Prostate gland (tissue), 2 donors: ENCODE data around the gene NTRK2. TPM values are rescaled to one million over a fixed set of nuclear protein-coding genes. Genes with fewer than 3 reads are reported as not detected.

Experiments
- DNase-seq: peaks from one replicate; pipeline ENCODE4 v3.0.0-alpha.2; 2019; ENCODE audit warnings: low spot score
- H3K27ac ChIP-seq, 2 donors: fragments of 200-600 bp; sonication (generic); 2 replicates each; pipeline ENCODE4 v1.5.1; 2017 to 2019
- H3K27me3 ChIP-seq: fragments of 200-600 bp; sonication (generic); replicated peaks from 2 replicates; pipeline ENCODE4 v1.5.1; 2019; ENCODE audit not compliant: insufficient read depth
- H3K36me3 ChIP-seq, 2 donors: fragments of 200-600 bp; sonication (generic); 1 replicate in 1 of 2; 2 replicates in 1 of 2; pipeline versions ENCODE4 v1.5.1 to v1.8.1; 2017 to 2019
- H3K4me1 ChIP-seq: fragments of 200-600 bp; sonication (generic); replicated peaks from 2 replicates; pipeline ENCODE4 v1.5.1; 2019
- H3K4me3 ChIP-seq, 2 donors: fragments of 200-600 bp; sonication (generic); 2 replicates each; pipeline ENCODE4 v1.5.1; 2017 to 2019
- H3K9me3 ChIP-seq: fragments of 200-600 bp; sonication (generic); 2 replicates; pipeline ENCODE4 v1.5.1; 2017
- POLR2A ChIP-seq: fragments of 450-650 bp; IDR thresholded peaks from one replicate; pipeline ENCODE4 v1.6.1; 2016; ENCODE audit warnings: antibody characterized with exemption, mild to moderate bottlenecking
- POLR2AphosphoS5 ChIP-seq: sonication (generic); formaldehyde crosslinking; IDR thresholded peaks from one replicate; pipeline ENCODE4 v1.6.1; 2017; ENCODE audit warnings: antibody characterized with exemption
- WGBS: methylation state at CpG from one replicate; pipeline ENCODE4 v1.1.5; 2018; 5-methylcytosine and 5-hydroxymethylcytosine counted together
- intact Hi-C: fragments of 100-400 bp; cut with DNase I; formaldehyde crosslinking; loops from one replicate; pipeline ENCODE4 v1.14.2; 2022
- total RNA-seq, 2 donors: library from RNA; depleted of rRNA; stranded (reverse); fragments of >200 nt; gene quantifications; one replicate each; pipeline ENCODE4 v1.1.0, GENCODE V29; 2016
- TF ChIP-seq, protein P1 (sequence below), 4 experiments: fragments of 200-600 bp in 2 of 4; fragments of 450-650 bp in 2 of 4; sonication (generic) in 2 of 4; IDR thresholded peaks; 1 replicate in 3 of 4; 2 replicates in 1 of 4; pipeline ENCODE4 v1.5.1; 2016 to 2019; ENCODE audit warnings: antibody characterized with exemption in 4 of 4, mild to moderate bottlenecking in 2 of 4, moderate library complexity in 2 of 4

The NTRK2 gene
- total RNA-seq, 2 donors from 2014 or later = 2.3 to 11.1 TPM

DNA sequence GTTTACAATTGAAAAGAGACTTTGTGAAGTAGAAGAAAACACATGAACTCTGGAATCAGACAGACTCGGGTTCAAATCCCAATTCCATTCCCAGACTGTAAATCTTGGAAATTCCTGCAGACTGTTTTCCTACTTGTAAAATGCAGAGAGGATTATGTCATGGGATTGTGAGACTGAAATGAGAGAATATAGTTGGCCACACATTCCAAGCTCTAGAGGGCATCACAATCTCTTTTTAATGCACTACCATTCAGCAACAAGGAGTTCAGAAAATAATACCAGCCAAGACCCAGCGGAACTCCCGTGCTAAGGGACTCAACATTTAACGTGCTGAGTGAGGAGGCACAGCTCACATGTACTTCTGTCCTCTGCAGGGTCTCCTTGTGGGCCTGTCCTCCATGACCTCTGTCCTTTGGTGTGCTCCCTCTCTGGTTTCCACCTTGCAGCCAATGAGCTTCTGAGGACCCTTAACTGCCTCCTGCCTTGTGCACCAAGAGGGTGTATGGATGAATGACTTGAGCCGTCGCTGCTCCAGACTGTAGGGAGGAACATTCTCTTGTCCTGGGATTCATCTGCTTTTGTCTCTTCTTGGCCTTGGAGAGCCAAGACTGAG is 263.5 kb downstream of the NTRK2 start:
- Histone ChIP-seq H3K4me3 (no peak overlapping the region), H3K9me3 (no peaks in the 10 kb centered on the region), H3K36me3 (no peaks in the 10 kb centered on the region), H3K27ac (no peak overlapping the region), H3K27me3 (no peaks in the 10 kb centered on the region), H3K4me1 (no peaks in the 10 kb centered on the region)
- 79% methylated on average over 6 of the region's 6 CpGs for WGBS
- no peak for TF ChIP-seq POLR2AphosphoS5
- DNase-seq = no peak
- intact Hi-C loops = no loop called here

DNA sequence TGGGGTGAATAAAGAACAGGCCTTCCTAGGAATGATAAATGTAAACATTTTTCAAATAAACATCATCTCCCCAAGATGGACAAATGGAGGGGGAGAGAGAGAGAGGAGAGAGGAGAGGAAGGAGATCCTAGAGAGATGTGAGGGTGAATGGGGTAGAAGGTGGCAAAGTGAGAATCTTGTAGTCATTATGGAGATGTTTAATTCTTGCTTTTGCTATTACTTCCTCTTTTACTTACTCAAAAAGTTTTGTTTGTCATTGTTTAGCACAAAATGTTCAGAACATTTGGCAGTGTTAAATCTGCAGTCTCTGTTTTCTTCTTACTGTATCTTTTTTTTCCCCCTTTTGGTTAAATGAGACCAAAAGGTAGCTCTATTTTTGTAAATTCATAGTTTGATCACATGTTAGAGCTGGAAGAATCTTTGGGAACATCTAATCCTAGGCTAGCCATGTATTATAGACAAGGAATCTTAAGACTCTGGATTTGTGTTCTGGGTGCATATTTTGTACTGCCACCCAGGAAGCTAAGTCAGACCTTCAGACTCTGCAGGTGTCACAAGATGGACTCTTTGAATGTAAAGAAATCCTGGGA is 266.1 kb downstream of the NTRK2 start:
- H3K36me3 ChIP-seq = no peaks in the 10 kb centered on the region
- H3K4me1 ChIP-seq = no peaks in the 10 kb centered on the region
- no peak overlapping the region for H3K4me3 ChIP-seq
- no peaks in the 10 kb centered on the region for H3K9me3 ChIP-seq
- TF ChIP-seq POLR2A = no peak
- TF ChIP-seq POLR2AphosphoS5 = no peak
- TF ChIP-seq, protein P1, sequence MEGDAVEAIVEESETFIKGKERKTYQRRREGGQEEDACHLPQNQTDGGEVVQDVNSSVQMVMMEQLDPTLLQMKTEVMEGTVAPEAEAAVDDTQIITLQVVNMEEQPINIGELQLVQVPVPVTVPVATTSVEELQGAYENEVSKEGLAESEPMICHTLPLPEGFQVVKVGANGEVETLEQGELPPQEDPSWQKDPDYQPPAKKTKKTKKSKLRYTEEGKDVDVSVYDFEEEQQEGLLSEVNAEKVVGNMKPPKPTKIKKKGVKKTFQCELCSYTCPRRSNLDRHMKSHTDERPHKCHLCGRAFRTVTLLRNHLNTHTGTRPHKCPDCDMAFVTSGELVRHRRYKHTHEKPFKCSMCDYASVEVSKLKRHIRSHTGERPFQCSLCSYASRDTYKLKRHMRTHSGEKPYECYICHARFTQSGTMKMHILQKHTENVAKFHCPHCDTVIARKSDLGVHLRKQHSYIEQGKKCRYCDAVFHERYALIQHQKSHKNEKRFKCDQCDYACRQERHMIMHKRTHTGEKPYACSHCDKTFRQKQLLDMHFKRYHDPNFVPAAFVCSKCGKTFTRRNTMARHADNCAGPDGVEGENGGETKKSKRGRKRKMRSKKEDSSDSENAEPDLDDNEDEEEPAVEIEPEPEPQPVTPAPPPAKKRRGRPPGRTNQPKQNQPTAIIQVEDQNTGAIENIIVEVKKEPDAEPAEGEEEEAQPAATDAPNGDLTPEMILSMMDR (IDR thresholded peaks at IDR 0.05) = no peak
- intact Hi-C loops = no loop called here
- H3K27me3 ChIP-seq = no peaks in the 10 kb centered on the region
- no peak for DNase-seq
- no peak overlapping the region for H3K27ac ChIP-seq

DNA sequence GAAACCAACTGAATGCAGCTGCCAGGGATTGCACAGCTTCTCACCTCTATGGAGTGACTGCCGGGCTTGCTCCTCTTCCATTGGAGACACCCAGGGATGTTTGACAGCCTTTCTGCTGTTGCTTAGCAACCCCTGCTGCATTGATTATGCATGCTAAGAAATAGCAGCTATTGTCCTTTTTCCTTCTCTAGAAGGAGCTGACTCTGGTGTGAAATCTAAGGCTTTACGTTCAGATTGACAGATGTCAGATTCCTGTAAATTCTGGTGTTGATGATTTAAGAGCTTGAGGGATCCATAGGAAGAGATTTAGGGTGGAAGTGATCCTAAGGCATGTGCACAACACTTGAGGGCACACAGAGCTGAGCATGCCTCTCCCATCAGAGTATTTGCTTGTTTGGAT is 267.7 kb downstream of the NTRK2 start:
- Histone ChIP-seq H3K4me1 (no peaks in the 10 kb centered on the region), H3K9me3 (no peaks in the 10 kb centered on the region), H3K27ac (no peak overlapping the region), H3K36me3 (no peaks in the 10 kb centered on the region), H3K27me3 (no peaks in the 10 kb centered on the region), H3K4me3 (no peak overlapping the region)
- intact Hi-C loops = no loop called here
- no peak for DNase-seq
- TF ChIP-seq POLR2A = no peak
- no peak for TF ChIP-seq POLR2AphosphoS5
- TF ChIP-seq, protein P1 (IDR thresholded peaks at IDR 0.05) = no peak
- 88% methylated on average over 2 of the region's 2 CpGs for WGBS

DNA sequence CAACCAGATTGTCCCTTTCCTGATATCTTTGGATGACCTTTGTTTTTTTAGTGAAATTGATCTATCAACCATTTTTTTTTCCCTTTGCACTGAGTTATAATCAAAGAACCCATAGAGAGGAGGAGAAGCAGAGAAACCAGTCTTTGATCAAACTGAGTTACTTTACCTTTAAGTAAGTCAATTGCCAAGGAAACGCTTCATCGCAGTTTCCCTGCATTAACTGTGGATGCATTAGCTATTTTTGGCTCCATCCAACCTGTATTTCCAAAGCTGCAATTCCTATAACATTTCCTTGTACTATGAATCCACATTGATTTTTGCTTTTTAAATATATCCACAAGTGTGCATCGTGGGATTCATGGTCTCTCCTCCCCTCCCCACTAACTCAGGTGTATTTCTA is 268.1 kb downstream of the NTRK2 start:
- DNase-seq = no peak
- Histone ChIP-seq H3K27me3 (no peaks in the 10 kb centered on the region), H3K4me3 (no peak overlapping the region), H3K9me3 (no peaks in the 10 kb centered on the region), H3K36me3 (no peaks in the 10 kb centered on the region), H3K4me1 (no peaks in the 10 kb centered on the region), H3K27ac (no peak overlapping the region)
- TF ChIP-seq POLR2A (no peak), POLR2AphosphoS5 (no peak)
- TF ChIP-seq, protein P1 (IDR thresholded peaks at IDR 0.05) = no peak
- WGBS = 60% methylated on average over 3 of the region's 3 CpGs
- intact Hi-C loops = no loop called here

GRCh38 chr9:84939774-84940173 is 270.2 kb downstream of the NTRK2 start:
- Histone ChIP-seq H3K4me1 (no peaks in the 10 kb centered on the region), H3K4me3 (no peak overlapping the region), H3K9me3 (no peaks in the 10 kb centered on the region), H3K36me3 (no peaks in the 10 kb centered on the region), H3K27ac (no peak overlapping the region), H3K27me3 (no peaks in the 10 kb centered on the region)
- 95% methylated on average over 3 of the region's 3 CpGs for WGBS
- no peak for TF ChIP-seq POLR2A
- TF ChIP-seq, protein P1 (IDR thresholded peaks at IDR 0.05) = no peak
- no peak for TF ChIP-seq POLR2AphosphoS5
- DNase-seq = no peak
- intact Hi-C loops = no loop called here
